Middle frontal gyrus (tissue), 1 donor: ENCODE measurements around the gene NMB.
"Not testable (repeated sequence)": the region's sequence is repeated elsewhere in the genome, so short reads cannot be mapped to it uniquely, and the experiment has no call there.

ENCODE experiments used
- DNase-seq: peaks from one replicate; pipeline ENCODE4 v3.0.0-alpha.2; 2015; ENCODE audit warnings: low spot score; ENCODE audit errors: extremely low spot score

NMB gene, protein sequence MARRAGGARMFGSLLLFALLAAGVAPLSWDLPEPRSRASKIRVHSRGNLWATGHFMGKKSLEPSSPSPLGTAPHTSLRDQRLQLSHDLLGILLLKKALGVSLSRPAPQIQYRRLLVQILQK

DNA sequence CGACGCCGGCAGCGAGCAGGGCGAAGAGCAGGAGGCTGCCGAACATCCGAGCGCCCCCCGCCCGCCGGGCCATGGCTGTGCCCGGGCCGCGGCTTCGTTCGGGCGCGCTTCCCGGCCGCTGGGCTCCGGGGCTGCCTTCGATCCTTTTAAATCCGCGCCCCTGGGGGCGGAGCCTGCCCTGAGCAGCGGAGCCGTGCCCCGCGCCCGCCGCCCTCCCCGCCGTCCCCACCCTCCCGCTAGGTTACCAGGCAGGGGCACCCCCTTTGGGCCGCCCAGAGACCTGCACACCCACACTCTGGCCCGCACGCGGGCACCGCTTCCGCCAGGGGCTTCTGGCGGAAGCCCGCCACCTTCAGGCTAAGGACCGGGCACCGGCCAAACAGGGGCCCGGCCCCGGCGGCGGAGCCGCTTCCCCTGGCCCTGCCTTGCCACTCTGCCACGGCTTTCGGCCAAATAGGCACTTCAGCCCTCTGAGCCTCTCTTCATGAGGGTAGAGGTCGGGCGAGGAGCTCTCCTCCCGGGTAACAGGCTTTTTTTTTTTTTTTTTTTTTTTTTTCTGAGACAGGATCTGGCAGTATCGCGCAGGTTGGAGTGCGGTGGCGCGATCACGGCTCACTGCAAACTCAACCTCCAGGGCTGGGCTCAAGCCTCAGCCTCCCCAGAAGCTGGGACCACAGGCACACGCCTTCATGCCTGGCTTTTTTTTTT is at the start of gene NMB:
TSS of gene NMB (minus strand) at position 120 of the 708 bp plus-strand sequence. CDS start at position 73, 47 bp downstream.
- peak; percentile 22 for DNase-seq

DNA sequence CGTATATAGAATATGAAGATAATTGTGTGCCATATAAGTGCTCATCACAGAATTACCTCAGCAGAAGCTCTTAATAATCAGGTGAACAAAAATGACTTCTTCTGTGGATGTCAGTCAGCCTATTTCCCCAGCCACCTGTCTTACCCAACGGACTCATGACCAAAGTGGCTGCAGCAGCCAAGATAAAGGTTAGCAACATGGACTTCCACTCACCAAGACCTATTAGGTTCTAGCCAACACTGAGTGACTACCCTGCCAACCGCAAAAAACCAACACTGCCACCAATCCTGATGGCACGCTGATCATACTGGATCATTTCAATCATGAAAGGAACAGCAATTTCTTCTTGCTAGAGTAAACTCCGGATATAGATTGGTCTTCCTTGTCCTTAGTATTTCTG is 45.8 kb upstream of the NMB start:
- DNase-seq: no peak

DNA sequence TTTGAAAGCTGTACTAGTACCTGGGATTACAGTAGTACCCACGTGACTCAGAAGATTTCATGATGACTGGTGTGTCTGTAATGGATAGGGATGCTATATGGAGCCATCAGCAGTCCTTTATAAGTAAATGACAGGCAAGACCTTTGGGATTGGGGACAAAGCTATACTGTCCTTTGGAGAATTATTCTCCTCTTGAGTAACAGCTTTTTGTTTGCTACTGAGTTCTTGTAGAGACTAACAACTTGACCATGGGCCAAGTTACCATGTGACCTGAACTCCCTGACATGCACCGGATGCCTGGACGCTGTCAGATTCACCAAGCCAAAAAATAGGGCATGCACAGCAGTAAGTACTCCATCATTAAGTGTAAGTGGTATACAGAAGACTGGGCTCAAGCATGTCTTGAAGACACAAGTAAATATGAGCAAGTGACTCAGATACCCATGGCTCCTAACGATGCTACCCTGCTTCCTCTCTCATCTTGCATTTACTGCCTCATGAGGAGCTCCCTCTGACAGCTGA is 45.0 kb upstream of the NMB start:
- DNase-seq: no peak

DNA sequence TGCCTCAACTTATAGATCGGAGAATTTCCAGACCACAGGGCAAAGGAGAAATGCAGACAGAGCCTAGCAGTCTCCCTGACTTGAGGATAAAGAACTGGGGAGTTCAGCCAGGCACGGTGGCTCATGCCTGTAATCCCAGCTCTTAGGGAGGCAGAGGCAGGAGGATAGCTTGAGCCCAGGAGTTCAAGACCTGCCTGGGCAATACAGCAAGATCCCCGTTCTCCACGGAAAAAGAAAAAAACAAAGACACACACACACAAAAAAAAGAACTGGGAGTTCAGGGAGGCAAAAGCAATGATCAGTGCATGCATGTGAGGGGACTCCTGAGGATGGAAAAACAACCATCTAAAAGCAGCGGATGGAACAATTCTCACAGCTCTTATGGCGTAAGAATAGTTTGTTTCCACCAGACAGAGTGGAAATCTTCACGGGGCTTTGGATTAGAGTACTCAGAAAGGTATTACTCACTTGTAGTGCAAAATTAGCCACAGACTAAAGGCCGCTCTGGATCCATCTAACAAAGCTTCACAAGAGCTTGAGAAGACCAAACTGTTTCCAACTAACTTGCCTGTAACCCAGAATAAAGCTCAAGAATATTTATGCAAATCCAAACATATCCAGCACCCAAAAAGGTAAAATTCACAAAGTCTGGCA is 41.7 kb upstream of the NMB start:
- no peak for DNase-seq

DNA sequence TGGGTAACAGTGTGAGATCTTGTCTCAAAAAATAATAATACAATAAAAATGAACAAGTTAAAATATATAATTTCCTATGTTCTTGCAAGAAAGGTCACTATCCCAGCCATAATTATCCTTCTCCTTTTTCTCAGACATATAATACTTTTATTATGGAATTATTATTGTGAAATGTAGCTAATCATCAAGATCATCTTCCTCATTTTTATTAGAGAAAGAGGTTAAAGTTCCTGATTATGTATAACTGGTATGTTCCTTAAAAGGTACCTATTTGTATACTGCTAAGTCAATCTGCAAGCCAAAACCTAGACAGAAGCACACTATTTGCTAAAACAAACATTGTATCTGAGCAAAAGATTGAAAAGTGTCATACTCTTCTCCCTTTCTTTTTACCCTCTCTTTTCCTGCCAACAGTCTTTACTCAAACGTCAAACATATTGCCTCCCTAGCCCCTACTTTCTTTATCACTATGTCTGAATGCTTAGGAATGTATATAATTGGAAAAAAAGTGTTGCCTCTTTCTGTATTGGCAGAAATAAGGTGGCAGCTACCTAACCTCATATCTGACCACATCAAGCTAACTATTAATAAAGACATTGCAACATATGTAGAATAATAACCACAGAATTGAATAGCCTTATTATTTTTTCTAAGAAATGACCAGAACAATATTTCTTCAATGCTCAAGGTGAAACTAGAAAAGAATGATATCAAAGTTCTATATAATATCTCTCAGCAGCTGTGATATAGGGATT is 39.4 kb upstream of the NMB start:
- DNase-seq: no peak

DNA sequence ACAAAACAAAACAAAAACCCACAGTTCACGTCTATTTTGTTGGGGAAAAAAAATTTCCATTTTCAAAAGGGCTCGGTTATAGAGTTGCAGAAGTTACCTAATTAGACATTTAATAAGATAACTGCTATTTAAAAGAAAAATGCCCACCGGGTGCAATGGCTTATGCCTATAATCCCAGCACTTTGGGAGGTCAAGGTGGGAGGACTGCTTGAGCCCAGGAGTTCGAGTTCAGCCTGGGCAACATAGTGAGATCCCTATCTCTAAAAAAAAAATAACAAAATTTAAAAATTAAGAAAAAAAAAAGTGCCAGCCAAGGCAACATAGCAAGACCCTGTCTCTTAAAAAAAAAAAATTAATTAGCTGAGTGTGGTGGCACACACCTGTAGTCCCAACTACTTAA is 38.8 kb upstream of the NMB start:
- no peak for DNase-seq

DNA sequence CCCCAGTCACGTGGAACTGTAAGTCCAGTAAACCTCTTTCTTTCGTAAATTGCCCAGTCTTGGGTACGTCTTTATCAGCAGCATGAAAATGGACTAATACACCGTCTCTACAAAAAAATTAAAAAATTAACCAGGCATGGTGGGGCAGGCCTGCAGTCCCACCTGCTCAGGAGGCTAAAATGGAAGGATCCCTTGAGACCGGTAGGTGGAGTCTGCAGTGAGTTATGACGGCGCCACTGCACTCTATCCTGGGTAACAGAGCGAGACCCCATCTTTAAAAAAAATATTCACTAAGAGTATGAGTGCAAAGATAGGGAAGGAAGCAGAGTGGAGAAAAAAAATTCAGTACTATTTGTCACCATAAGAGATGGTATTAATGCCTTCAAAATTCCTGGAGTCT is 32.3 kb upstream of the NMB start:
- no peak for DNase-seq

DNA sequence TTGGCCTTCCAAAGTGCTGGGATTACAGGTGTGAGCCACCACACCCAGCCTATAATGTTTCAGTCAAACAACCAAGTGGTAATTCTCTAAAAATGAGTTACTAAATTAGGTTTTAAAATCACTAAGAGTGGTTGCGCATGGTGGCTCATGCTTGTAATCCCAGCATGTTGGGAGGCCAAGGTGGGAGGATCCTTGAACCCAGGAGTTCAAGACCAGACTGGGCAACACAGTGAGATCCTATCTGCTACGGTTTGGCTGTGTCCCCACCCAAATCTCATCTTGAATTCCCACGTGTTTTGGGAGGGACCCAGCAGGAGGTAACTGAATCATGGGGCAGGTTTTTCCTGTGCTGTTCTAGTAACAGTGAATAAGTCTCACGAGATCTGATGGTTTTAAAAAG is 31.9 kb upstream of the NMB start:
- no peak for DNase-seq

DNA sequence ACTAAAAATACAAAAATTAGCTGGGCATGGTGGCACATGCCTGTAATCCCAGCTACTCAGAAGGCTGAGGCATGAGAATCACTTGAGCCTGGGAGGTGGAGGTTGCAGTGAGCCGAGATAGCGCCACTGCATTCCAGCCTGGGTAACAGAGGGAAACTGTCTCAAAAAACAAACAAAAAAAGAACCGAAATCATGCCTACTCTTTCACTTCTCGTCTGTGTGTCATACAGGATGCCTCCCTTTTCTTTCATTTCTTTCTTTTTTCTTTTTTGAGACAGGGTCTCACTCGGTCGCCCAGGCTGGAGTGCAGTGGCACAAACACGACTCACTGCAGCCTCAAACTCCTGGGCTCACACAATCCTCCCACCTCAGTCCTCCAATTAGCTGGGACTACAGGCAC is 28.4 kb upstream of the NMB start:
- DNase-seq: not testable (repeated sequence)

DNA sequence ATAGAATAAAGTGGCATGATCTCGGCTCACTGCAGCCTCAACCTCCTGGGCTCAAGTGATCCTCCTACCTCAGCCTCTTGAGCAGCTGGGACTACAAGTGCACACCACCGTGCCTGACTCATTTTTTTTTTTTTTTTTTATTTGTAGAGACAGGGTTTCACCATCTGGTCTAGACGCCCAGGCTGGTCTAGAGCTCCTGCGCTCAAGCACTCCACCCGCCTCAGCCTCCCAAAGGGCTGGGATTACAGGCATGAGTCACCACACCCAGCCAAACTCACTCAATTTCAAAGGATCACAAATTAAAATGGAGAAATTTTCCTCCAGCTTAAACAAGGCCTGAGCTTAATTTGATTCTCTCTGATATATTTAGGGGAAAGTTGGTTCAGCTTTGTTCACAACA is 27.3 kb upstream of the NMB start:
- DNase-seq: no peak

DNA sequence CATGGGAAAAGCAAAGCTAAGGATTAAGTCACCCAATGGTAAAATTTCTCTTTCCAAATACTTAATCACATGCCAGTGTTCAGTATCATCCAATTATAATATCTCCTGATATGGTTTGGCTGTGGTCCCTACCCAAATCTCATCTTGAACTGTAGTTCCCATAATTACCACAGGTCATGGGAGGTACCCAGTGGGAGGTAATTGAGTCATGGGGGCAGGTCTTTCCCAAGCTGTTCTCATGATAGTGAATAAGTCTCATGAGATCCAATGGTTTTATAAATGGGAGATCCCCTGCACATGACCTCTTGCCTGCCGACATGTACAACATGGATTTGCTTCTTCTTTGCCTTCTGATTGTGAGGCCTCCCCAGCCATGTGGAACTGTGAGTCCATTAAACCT is 26.1 kb upstream of the NMB start:
- DNase-seq: no peak

DNA sequence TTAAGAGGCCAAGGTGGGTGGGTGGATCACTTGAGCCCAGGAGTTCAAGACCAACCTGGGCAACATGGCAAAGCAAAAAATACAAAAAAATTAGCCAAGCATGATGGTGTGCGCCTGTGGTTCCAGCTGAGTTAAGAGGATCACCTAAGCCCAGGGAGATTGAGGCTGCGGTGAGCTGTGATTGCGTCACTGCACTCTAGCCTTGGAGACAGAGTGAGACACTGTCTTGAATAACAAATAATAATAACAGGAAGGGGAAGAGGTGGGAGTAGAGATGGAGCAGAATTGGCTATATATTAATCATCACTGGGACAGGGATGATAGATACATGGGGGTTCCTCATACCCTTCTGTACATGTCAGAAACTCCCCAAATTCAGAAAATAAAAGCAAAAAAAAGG is 23.8 kb upstream of the NMB start:
- no peak for DNase-seq

DNA sequence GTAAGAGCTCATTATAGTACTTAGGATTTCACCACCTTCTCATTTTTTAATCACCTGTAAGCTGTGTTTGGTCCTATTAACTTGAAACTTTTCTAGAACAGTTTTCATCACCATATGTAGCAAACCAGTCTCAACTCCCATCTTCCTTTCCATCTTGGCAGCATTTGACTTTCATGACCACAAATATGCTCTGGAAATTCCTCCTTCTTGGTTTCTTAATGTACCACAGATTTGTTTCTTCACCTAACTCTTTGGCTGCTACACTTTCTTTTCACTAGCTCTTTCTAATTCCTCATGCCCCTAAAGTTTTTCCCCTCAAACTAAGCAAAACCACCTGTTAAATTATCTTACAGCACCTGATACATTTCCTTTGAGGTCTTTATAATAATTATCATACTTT is 13.2 kb upstream of the NMB start:
- DNase-seq: no peak

DNA sequence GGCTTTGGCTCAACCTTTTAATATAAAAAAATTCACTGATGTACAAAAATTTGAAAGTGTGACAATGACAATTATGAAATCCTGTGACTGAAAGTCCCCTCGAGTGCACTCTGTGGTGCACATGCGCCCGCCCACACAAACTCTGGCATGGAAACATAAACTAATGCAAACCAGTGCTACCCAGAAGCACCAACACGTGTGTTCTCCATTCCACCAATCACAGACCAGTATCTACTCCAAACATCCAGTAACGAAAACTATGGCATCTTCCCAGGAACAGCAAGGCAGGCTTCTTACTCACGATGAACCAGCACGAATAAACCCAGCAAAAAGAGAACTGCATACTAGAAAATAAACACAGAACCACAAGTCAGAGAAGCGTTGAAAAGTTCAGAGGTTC is 11.7 kb upstream of the NMB start:
- DNase-seq: no peak

DNA sequence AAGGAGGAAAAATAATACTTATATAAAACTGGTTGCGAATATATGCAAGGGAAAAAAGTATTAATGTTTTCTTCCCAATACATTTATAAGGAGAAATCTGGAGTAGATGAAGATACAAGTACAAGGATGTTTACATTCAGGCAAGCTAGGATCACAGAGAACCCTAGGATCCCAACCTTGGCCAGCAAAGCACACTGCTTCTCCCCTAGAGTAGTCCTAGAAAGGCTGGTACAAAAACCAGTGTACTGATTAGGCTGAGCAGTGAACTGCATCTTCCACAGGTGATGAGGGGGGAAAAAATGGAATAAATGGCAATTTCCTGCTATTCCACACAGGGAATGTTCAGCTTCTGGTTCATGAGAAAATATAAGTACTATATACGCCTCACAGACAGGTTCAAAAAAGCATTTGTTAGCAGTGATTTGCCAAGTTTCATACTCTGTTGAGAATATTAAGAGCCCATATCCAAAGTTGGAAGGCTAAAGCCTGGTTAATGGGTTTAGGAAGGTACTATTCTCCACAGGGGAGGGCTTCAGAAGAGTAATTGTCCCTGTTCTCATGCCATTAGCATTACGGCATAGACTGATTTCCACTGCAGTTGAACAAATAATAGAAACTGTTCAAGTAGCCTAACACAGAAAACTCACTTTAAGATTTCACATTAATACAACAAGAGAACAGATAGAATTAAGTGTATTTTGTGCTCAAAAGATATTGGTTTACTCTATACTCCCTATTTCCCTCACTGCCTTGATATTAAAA is 10.4 kb upstream of the NMB start:
- no peak for DNase-seq

DNA sequence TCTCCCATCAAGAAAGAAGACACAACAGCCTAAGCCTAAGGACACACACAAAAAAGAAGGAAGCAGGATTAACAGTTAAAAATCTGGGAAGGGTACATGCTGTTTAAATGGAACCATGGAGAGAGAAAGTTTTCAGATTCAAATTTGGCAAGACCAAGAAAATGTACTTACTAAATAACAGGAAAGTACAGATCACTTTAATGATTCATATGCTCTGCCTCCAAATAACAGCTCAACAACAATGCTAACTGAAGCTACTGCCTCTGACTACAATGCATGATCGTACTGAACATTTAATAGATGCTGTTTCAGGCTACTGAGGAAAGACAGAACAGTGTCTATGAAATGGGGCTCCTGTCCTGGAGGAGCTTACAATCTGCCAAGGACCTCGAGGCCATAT is 8.4 kb upstream of the NMB start:
- no peak for DNase-seq

DNA sequence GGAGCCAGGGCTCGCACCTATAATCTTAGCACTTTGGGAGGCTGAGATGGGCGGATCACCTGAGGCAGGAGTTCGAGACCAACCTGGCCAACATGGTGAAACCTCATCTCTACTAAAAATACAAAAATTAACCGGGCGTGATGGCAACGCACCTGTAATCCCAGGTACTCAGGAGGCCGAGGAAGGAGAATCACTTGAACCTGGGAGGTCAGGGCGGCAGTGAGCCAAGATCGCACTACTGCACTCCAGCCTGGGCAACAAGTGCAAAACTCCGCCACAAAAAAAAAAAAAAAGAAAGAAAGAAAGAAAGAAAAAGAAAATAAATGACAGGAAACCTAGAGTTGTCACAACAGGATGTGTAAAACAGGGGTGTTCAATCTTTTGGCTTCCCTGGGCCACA is 3.0 kb upstream of the NMB start:
- no peak for DNase-seq

DNA sequence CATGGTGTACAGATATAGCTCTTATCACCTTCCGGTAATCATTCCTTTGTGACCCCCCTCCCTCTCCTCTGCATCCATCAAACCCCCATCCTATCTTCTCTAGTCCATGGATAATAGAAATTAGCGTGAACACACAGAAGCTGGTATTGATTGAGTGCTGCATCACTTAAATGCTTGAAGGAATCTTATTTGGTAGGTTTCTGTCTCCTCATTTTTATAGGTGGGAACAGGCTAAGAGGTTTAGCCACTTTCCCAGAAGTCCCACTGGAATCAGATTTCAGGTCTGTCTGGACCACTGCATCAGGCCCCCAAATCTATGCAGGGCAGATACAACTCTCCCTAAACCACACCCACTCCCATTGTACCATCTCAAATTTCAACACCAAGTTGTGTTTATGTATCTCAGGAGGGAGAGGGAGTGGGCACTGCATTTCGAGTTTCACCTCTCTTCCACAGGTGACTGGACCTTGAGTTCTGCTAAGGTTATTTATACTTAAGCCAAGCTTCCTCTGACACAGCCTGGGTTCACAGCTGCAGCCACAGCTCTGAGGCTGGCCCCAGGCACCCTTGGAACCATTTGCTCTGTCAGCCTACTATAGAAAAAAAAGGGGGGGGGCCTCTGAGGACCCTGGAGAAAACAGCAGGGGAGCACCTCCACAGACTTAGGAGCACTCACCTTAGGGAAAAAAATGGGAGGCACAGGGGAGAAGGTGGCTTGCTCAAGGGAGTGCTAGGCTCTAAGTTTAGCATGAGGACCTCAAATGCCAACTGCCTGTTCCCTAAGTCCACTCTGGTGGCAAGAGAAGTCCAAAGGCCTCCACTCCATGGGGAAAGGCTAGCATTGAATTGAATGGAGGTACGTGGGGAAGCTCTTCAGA is 2.1 kb upstream of the NMB start:
- no peak for DNase-seq

DNA sequence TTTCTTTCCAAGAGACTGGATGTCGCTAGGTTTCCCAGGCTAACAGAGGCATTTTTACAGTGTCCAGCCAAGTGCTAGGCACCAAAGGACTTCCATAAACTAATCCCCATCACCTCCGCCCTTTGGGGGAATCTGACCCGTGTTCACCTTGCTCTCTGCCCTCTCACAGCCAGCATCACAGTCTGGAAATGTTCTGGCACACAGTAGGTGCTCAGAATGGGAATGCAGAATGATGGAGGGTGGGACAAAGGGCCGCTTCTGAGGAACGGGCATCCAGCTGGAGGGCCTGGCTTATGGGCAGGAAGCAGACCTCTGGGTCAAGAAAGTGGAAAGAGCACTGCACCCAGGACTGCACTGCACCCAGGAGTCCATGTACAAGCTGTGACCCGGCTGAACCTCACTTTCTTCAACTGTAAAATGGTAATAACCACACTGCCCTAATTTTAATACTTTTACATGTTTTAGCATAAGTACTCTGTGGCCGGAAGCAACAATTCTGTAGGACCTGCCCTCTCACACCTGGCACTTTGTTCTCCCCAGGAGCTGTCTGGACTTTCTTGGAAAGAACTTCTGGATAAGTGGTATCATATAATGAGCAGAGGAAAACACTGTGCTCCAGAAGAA is 901 bp upstream of the NMB start:
- DNase-seq: no peak

DNA sequence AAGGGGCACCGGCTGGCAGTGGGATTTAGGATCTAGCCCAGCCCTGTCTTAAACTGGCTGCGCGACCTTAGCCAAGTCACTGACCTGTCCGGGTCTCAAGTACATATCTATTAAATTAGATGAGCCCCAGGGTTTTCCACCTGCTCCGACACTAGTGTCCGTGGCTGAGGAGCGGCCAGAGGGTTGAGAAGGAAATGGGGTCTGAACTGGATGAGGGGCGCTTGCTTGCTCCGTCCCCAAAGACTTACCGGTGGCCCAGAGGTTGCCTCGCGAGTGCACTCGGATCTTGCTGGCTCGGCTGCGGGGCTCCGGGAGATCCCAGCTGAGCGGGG is 285 bp downstream of the NMB start:
- no peak for DNase-seq
